K562 (cell line): Measurements from ENCODE around the gene DLGAP1. TPM values are rescaled to one million over a fixed set of nuclear protein-coding genes. Genes with fewer than 3 reads are reported as not detected.
A peak's percentile ranks its signal among the peaks of the same experiment; 100 is the strongest.

Experiments used
- BRF2 ChIP-seq: IDR thresholded peaks from 3 replicates; pipeline ENCODE4 v1.6.1; 2011; ENCODE audit warnings: borderline replicate concordance, mild to moderate bottlenecking; ENCODE audit not compliant: insufficient read length, insufficient read depth
- COPS2 ChIP-seq: fragments of 450-650 bp; conservative IDR thresholded peaks from 2 replicates; pipeline ENCODE4 v1.6.1; 2016; ENCODE audit warnings: mild to moderate bottlenecking, moderate library complexity
- ESRRA ChIP-seq: fragments of 450-650 bp; IDR thresholded peaks from 2 replicates; pipeline ENCODE4 v1.6.1; 2014; ENCODE audit warnings: low read depth, mild to moderate bottlenecking, moderate library complexity, borderline replicate concordance
- HMGXB4 ChIP-seq: sonication (generic); formaldehyde crosslinking; IDR thresholded peaks from 2 replicates; pipeline ENCODE4 v1.8.1; 2023; ENCODE audit warnings: mild to moderate bottlenecking, missing genetic modification reagents
- MECOM ChIP-seq: fragments of 250-450 bp; sonication (Bioruptor Pico); IDR thresholded peaks from 2 replicates; pipeline ENCODE4 v1.8.0; 2022; ENCODE audit warnings: inconsistent platforms
- POLR3G ChIP-seq: IDR thresholded peaks from 2 replicates; pipeline ENCODE4 v1.6.1; 2011; ENCODE audit not compliant: insufficient read length, insufficient replicate concordance; ENCODE audit errors: extremely low read depth
- RBM25 ChIP-seq: fragments of 200-400 bp; formaldehyde crosslinking; IDR thresholded peaks from 2 replicates; pipeline ENCODE4 v1.6.1; 2018; ENCODE audit warnings: low read length, low read depth, moderate library complexity; ENCODE audit not compliant: severe bottlenecking
- SMAD1 ChIP-seq: fragments of 150-350 bp; IDR thresholded peaks from 2 replicates; pipeline ENCODE4 v1.6.1; 2014; ENCODE audit warnings: low read length, low read depth; ENCODE audit not compliant: partially characterized antibody
- XRCC5 ChIP-seq: fragments of 200-400 bp; formaldehyde crosslinking; IDR thresholded peaks from 2 replicates; pipeline ENCODE4 v1.6.1; 2017; ENCODE audit warnings: low read depth, mild to moderate bottlenecking, low read length
- YBX1 ChIP-seq: fragments of 450-650 bp; IDR thresholded peaks from 2 replicates; pipeline ENCODE4 v1.7.1; 2016; ENCODE audit warnings: mild to moderate bottlenecking
- ZBTB26 ChIP-seq: fragments of 450-650 bp; formaldehyde crosslinking; IDR thresholded peaks from 2 replicates; pipeline ENCODE4 v1.4.0; 2022; ENCODE audit warnings: missing genetic modification characterization
- ZBTB43 ChIP-seq: sonication (generic); formaldehyde crosslinking; IDR thresholded peaks from 2 replicates; pipeline ENCODE4 v1.8.0; 2023; ENCODE audit warnings: mild to moderate bottlenecking, missing genetic modification reagents
- ZFP1 ChIP-seq: fragments of 450-650 bp; formaldehyde crosslinking; IDR thresholded peaks from 2 replicates; pipeline ENCODE4 v1.4.0; 2020; ENCODE audit warnings: mild to moderate bottlenecking, mixed read lengths
- ZNF518B ChIP-seq: fragments of 250-450 bp; sonication (Bioruptor Pico); IDR thresholded peaks from 2 replicates; pipeline ENCODE4 v1.5.0; 2021; ENCODE audit warnings: mild to moderate bottlenecking, moderate library complexity
- polyA plus RNA-seq, 8 experiments: library from polyadenylated mRNA; depleted of rRNA in 4 of 8; stranded (reverse) in 5 of 8; unstranded in 3 of 8; fragments of >200 nt; fragmentation: Nextera tagmentation in 2 of 8; fragmentation: Illumina TruSeq in 1 of 8; extraction: Ambion mirVana in 2 of 8; extraction: Trizol in 1 of 8; gene quantifications; 2 replicates each; pipeline versions ENCODE4 v1.2.1 to v1.2.3, GENCODE V29; 2011 to 2014; ENCODE audit warnings: inconsistent platforms in 1 of 8, missing spikeins in 1 of 8
- total RNA-seq, 7 experiments: library from RNA; depleted of rRNA in 6 of 7; stranded (reverse); fragments of >200 nt in 6 of 7; fragmentation: Illumina TruSeq in 2 of 7; extraction: Trizol in 2 of 7; gene quantifications; 2 replicates each; pipeline versions ENCODE4 v1.2.1 to v1.2.3, GENCODE V29; 2011 to 2021; ENCODE audit warnings: low replicate concordance in 1 of 7

DLGAP1 gene
- total and polyA plus RNA-seq, 9 of the 15 experiments (the other 6 are each of a cell fraction or from before 2014, with no cell fraction given), result 0.04 to 0.22 (median 0.08) TPM

- TF ChIP-seq ZNF518B (CRISPR knock-in tag) (peak; percentile 84; the same call in 1 of the 2 replicates), COPS2 (no peak), MECOM (CRISPR knock-in tag) (0 out of 2 replicates have a peak, but pooled peaks have one; percentile 23), ZBTB43 (CRISPR knock-in tag) (peak; percentile 71; the same call in 1 of the 2 replicates), ZFP1 (CRISPR knock-in tag) (no peak), RBM25 (no peak), ZBTB26 (CRISPR knock-in tag) (no peak), ESRRA (no peak), HMGXB4 (CRISPR knock-in tag) (no peak), SMAD1 (peak; percentile 13), YBX1 (no peak), XRCC5 (no peak), BRF2 (no peak), POLR3G (no peak)
Observed at GRCh38 chr18:3448838-3449511, 1006.1 kb downstream of the DLGAP1 start (continued).
